Endometrium (tissue), 2 donors: Measurements from ENCODE around the gene RNF145.

Experiments used
- FAIRE-seq: peaks from 2 replicates; lab custom pipeline; 2012; peaks lifted over from hg19 to GRCh38; lab: Jason Lieb, UNC
- donor health status: control.
- donor health status: control.

Gene RNF145

GRCh38 chr5:159112436-159112835 lies 96.9 kb downstream of the RNF145 start:
- FAIRE-seq = no peak
